Upper lobe of right lung (tissue), 1 donor: ENCODE data around the gene CDC25C. TPM values are rescaled to one million over a fixed set of nuclear protein-coding genes. Genes with fewer than 3 reads are reported as not detected.

ENCODE experiments used
- ATAC-seq: fragments of 200-7000 bp; cut with Tn5 transposase; one replicate; pipeline ENCODE4 v1.9.1; 2020; ENCODE audit warnings: mild to moderate bottlenecking, moderate library complexity
- DNase-seq: peaks from one replicate; pipeline ENCODE4 v3.0.0-alpha.2; 2020
- H3K27ac ChIP-seq: fragments of 200-600 bp; one replicate; pipeline ENCODE4 v1.8.0; 2022
- H3K27me3 ChIP-seq: fragments of 200-600 bp; one replicate; pipeline ENCODE4 v1.8.0; 2022; ENCODE audit warnings: mild to moderate bottlenecking
- H3K36me3 ChIP-seq: fragments of 200-600 bp; one replicate; pipeline ENCODE4 v1.8.0; 2022
- H3K4me1 ChIP-seq: fragments of 200-600 bp; one replicate; pipeline ENCODE4 v1.8.0; 2022
- H3K4me3 ChIP-seq: fragments of 200-600 bp; one replicate; pipeline ENCODE4 v1.8.0; 2022; ENCODE audit warnings: mild to moderate bottlenecking
- H3K9me3 ChIP-seq: fragments of 200-600 bp; one replicate; pipeline ENCODE4 v1.8.0; 2022
- intact Hi-C: fragments of 100-400 bp; cut with DNase I; formaldehyde crosslinking; loops from one replicate; pipeline ENCODE4 v1.11.0; 2022
- total RNA-seq: library from RNA; stranded (reverse); fragmentation: NEBNext Ultra II Directional; extraction: Animal tissue kit (Norgen Biotek cat#: 25700); gene quantifications from one replicate; pipeline ENCODE4 v1.2.1, GENCODE V29; 2021
- TF ChIP-seq, protein P1 (sequence below): fragments of 200-600 bp; IDR thresholded peaks from one replicate; pipeline ENCODE4 v1.8.0; 2022; ENCODE audit warnings: antibody characterized with exemption
- donor health status: DM: no; HTN: yes; CAD: no; lungs with severe emphysema.

The CDC25C gene
- total RNA-seq, 1 donor from 2014 or later = 0.29 TPM

DNA sequence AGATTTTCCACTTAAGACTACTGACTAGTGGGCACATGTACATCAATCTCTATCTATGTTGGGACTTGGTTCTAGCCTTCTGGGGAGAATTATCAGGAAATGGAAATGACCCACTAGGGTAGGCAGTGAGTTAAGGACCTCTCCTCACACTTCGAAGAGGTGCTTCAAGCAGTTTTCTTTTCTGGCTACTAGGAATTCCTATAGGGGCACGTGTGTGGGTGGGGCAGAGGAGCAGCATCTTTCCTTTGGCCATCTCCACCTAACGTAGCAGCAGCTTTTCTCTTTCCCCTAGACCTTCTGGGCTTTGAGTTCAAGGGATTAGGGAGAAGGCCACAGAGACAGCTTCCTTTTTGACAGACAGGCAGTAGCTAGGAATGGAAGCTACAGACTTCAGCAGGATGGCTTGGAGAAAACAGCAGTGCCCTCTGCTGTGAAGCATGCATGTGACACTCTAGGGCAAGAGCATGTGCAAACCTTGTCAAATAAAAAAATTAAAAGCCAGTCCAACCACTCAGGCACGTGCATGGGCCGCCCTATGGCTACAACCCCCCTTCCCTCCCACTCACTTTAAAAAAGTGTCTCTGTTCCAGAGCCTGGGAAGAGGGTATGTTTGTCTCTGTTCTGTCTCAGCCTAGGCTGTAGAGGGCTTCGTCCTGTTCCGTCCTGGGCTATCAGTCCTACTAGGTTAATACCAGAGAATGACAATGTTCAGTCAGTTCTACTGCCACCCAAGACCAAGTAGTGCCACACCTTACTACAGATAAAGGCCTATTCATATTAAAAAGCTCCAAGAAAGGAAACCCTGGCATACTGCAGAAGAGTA is 48.5 kb downstream of the CDC25C start:
- ATAC-seq (peak; percentile 93), DNase-seq (peak; percentile 62)
- intact Hi-C loops = no loop called here
- H3K9me3 ChIP-seq = no peaks in the 10 kb centered on the region
- no peak overlapping the region for H3K4me3 ChIP-seq
- H3K4me1 ChIP-seq = no peaks in the 10 kb centered on the region
- TF ChIP-seq, protein P1, sequence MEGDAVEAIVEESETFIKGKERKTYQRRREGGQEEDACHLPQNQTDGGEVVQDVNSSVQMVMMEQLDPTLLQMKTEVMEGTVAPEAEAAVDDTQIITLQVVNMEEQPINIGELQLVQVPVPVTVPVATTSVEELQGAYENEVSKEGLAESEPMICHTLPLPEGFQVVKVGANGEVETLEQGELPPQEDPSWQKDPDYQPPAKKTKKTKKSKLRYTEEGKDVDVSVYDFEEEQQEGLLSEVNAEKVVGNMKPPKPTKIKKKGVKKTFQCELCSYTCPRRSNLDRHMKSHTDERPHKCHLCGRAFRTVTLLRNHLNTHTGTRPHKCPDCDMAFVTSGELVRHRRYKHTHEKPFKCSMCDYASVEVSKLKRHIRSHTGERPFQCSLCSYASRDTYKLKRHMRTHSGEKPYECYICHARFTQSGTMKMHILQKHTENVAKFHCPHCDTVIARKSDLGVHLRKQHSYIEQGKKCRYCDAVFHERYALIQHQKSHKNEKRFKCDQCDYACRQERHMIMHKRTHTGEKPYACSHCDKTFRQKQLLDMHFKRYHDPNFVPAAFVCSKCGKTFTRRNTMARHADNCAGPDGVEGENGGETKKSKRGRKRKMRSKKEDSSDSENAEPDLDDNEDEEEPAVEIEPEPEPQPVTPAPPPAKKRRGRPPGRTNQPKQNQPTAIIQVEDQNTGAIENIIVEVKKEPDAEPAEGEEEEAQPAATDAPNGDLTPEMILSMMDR = peak; percentile 52
- H3K27ac ChIP-seq = no peak overlapping the region
- H3K27me3 ChIP-seq = no peaks in the 10 kb centered on the region
- H3K36me3 ChIP-seq = no peaks in the 10 kb centered on the region

DNA sequence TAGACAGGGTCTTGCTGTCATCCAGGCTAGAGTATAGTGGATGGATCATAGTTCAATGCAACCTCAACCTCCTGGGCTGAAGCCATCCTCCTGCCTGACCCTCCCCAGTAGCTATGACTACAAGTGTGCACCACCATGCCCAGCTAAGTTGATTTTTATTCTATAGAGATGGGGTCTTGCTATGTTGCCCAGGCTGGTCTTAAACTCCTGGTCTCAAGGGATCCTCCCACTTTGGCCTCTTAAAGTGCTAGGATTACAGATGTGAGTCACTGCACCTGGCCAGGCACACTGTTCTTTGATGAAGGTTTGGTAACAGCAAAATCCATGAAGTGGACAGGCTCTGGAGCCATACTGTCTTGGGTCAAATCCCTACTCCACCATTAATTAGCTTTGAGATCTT is 50.7 kb downstream of the CDC25C start:
- DNase-seq (no peak), ATAC-seq (no peak)
- H3K36me3 ChIP-seq = no peaks in the 10 kb centered on the region
- no peak overlapping the region for H3K4me3 ChIP-seq
- intact Hi-C loops = no loop called here
- TF ChIP-seq, protein P1 = no peak
- H3K27ac ChIP-seq = no peak overlapping the region
- no peaks in the 10 kb centered on the region for H3K27me3 ChIP-seq
- no peaks in the 10 kb centered on the region for H3K4me1 ChIP-seq
- no peaks in the 10 kb centered on the region for H3K9me3 ChIP-seq

DNA sequence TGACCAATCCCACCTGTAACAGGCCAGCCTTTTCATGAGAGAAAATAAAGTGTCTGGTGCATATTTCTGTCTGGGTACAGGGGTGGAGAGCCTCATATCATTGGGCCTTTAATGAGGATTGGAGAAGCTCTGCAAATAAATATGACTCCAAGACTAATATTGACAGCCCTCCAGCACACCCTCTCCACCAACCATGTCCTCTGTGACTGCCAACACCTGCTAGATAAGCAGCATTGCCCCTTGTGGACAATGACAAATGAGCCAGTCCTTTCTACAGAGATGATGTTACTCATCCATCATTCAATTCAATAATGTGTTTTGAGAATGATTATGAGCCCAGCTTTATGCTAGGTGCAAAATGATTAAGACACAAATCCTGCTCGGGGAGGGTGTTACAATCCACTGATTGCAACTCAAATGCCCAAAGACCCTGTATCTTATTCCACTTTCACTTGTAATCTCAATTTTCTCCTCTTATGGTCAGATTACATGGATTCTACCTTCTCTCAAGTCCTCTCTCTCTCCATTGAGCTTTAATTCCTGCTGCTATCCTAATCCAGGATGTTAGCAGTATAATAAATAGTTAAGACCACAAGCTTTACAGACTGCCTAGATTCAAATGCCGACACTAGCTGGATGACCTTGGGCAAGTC is 55.1 kb downstream of the CDC25C start:
- DNase-seq = no peak
- TF ChIP-seq, protein P1 = no peak
- Histone ChIP-seq H3K27ac (no peak overlapping the region), H3K4me1 (peaks cover 15% of the 10 kb centered on the region), H3K9me3 (no peaks in the 10 kb centered on the region), H3K27me3 (peaks cover 10% of the 10 kb centered on the region), H3K4me3 (no peak overlapping the region), H3K36me3 (no peaks in the 10 kb centered on the region)
- ATAC-seq = peak; percentile 63
- intact Hi-C loops = no loop called here

DNA sequence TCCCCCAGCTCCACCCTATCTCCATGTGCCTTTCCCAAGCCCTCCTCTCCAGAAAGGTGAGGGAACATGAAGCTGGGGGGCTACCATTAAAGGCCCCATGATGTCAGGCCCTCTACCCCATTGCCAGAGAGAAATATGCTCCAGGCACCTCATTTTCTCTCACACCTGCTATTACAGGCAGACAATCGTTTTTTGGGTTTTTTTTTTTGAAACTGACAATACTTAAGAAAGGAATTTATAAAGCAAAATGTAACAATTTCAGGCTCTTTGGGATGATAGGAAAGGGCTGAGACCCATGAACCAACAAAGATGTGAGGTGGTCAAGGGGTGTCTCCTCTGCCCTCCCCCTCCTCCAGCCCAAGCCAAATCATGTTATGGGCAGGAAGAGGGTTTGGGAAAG is 55.7 kb downstream of the CDC25C start:
- intact Hi-C loops = no loop called here
- Histone ChIP-seq H3K4me1 (peaks cover 15% of the 10 kb centered on the region), H3K27me3 (peaks cover 10% of the 10 kb centered on the region), H3K9me3 (no peaks in the 10 kb centered on the region), H3K4me3 (no peak overlapping the region), H3K36me3 (no peaks in the 10 kb centered on the region), H3K27ac (no peak overlapping the region)
- DNase-seq (no peak), ATAC-seq (no peak)
- TF ChIP-seq, protein P1 = no peak

DNA sequence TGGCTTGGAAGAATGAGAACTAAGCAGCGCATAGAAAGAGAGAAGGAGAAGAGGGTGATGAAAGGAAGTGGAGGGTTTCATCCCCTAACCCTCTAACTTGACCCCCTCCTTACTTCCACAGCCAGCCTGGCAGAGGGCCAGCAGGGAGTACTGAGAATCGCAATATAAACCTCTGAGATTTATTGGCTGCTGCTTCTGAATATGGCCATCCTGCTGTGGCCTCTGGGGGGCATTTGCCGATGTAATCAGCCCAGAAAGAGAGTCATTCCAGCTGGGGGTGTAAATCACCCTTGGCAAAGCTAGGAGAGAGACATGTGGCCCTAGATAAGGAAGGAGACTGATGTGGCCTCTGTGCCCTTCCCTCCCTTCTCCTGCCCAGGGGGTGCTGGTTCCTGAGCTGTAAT is 56.2 kb downstream of the CDC25C start:
- DNase-seq (no peak), ATAC-seq (no peak)
- TF ChIP-seq, protein P1 = no peak
- Histone ChIP-seq H3K4me1 (peaks cover 15% of the 10 kb centered on the region), H3K27ac (no peak overlapping the region), H3K36me3 (no peaks in the 10 kb centered on the region), H3K4me3 (no peak overlapping the region), H3K27me3 (peaks cover 10% of the 10 kb centered on the region), H3K9me3 (no peaks in the 10 kb centered on the region)
- intact Hi-C loops = no loop called here
